Occipital lobe (tissue), 2 donors: ENCODE measurements around the gene LRRC32. TPM values are rescaled to one million over a fixed set of nuclear protein-coding genes. Genes with fewer than 3 reads are reported as not detected.
"Not testable (repeated sequence)": the region's sequence is repeated elsewhere in the genome, so short reads cannot be mapped to it uniquely, and the experiment has no call there.

Experiments
- DNase-seq: peaks from one replicate; lab custom pipeline; 2025; lab: John Stamatoyannopoulos, UW
- total RNA-seq: library from RNA; depleted of rRNA; stranded (reverse); fragments of >200 nt; gene quantifications from one replicate; pipeline ENCODE4 v1.2.3, GENCODE V29; 2014

LRRC32 gene
- total RNA-seq, 1 donor from 2014 or later, result 1.1 TPM

GRCh38 chr11:76629853-76630599 lies 40.5 kb downstream of the LRRC32 start:
- DNase-seq, result no peak

GRCh38 chr11:76629116-76629852 lies 41.3 kb downstream of the LRRC32 start:
- no peak for DNase-seq

GRCh38 chr11:76628408-76628947 lies 42.1 kb downstream of the LRRC32 start:
- no peak for DNase-seq

- no peak for DNase-seq
These were observed 42.9 kb downstream of the LRRC32 start for GRCh38 chr11:76627606-76628005.

GRCh38 chr11:76626921-76627401 lies 43.6 kb downstream of the LRRC32 start:
- DNase-seq, result no peak

- no peak for DNase-seq
These were observed 44.3 kb downstream of the LRRC32 start for GRCh38 chr11:76626266-76626665.

- DNase-seq, result no peak
These were observed 44.9 kb downstream of the LRRC32 start for GRCh38 chr11:76625472-76626186.

GRCh38 chr11:76624500-76625379 lies 45.8 kb downstream of the LRRC32 start:
- no peak for DNase-seq

GRCh38 chr11:76623884-76624419 lies 46.6 kb downstream of the LRRC32 start:
- DNase-seq, result no peak

- DNase-seq, result no peak
These were observed 47.2 kb downstream of the LRRC32 start for GRCh38 chr11:76623171-76623883.

- no peak for DNase-seq
These were observed 48.0 kb downstream of the LRRC32 start for GRCh38 chr11:76622493-76623094.

GRCh38 chr11:76621868-76622267 lies 48.7 kb downstream of the LRRC32 start:
- DNase-seq, result no peak

- DNase-seq, result no peak
These were observed 49.1 kb downstream of the LRRC32 start for GRCh38 chr11:76621466-76621865.

- DNase-seq, result no peak
These were observed 50.1 kb downstream of the LRRC32 start for GRCh38 chr11:76620489-76620888.

GRCh38 chr11:76619801-76620200 lies 50.7 kb downstream of the LRRC32 start:
- not testable (repeated sequence) for DNase-seq

GRCh38 chr11:76617553-76618265 lies 52.8 kb downstream of the LRRC32 start:
- DNase-seq, result no peak

GRCh38 chr11:76616676-76617552 lies 53.6 kb downstream of the LRRC32 start:
- DNase-seq, result no peak

GRCh38 chr11:76615950-76616349 lies 54.6 kb downstream of the LRRC32 start:
- no peak for DNase-seq
